ENCODE results near the gene SERPINA4.
"Not testable (repeated sequence)": the region's sequence is repeated elsewhere in the genome, so short reads cannot be mapped to it uniquely, and the experiment has no call there.

The SERPINA4 gene

GRCh38 chr14:94570440-94570839 is 9.2 kb downstream of the SERPINA4 start:
- DNase-seq, result no peak

- no peak for DNase-seq
These were observed 10.2 kb downstream of the SERPINA4 start for GRCh38 chr14:94571395-94571794.

GRCh38 chr14:94571950-94572349 is 10.7 kb downstream of the SERPINA4 start:
- DNase-seq, result no peak

- no peak for DNase-seq
These were observed 11.5 kb downstream of the SERPINA4 start for GRCh38 chr14:94572637-94573303.

GRCh38 chr14:94573475-94574277 is 12.4 kb downstream of the SERPINA4 start:
- DNase-seq, result no peak

GRCh38 chr14:94574336-94574735 is 13.1 kb downstream of the SERPINA4 start:
- DNase-seq, result no peak

- DNase-seq, result no peak
These were observed 14.7 kb downstream of the SERPINA4 start for GRCh38 chr14:94575730-94576585.

- not testable (repeated sequence) for DNase-seq
These were observed 16.2 kb downstream of the SERPINA4 start for GRCh38 chr14:94577472-94577871.

- DNase-seq, result no peak
These were observed 17.5 kb downstream of the SERPINA4 start for GRCh38 chr14:94578712-94579111.

GRCh38 chr14:94581127-94581999 is 20.1 kb downstream of the SERPINA4 start, which contains the start of gene SERPINA5:
TSS of gene SERPINA5 (plus strand) at chr14:94581426. CDS start at chr14:94587363, 5,937 bp downstream.
- DNase-seq, result no peak

GRCh38 chr14:94582199-94582750 is 21.0 kb downstream of the SERPINA4 start:
- no peak for DNase-seq

GRCh38 chr14:94582851-94583250 is 21.6 kb downstream of the SERPINA4 start:
- DNase-seq, result no peak

GRCh38 chr14:94583557-94583956 is 22.3 kb downstream of the SERPINA4 start:
- no peak for DNase-seq

- no peak for DNase-seq
These were observed 23.5 kb downstream of the SERPINA4 start for GRCh38 chr14:94584591-94585280.

GRCh38 chr14:94586635-94587034 is 25.4 kb downstream of the SERPINA4 start:
- no peak for DNase-seq

- DNase-seq, result no peak
These were observed 27.1 kb downstream of the SERPINA4 start for GRCh38 chr14:94588311-94588710.

- DNase-seq, result no peak
These were observed 29.8 kb downstream of the SERPINA4 start for GRCh38 chr14:94591073-94591472.

- DNase-seq, result no peak
These were observed 30.6 kb downstream of the SERPINA4 start for GRCh38 chr14:94591871-94592270.

GRCh38 chr14:94592457-94592856 is 31.2 kb downstream of the SERPINA4 start:
- no peak for DNase-seq

GRCh38 chr14:94593376-94593748 is 32.1 kb downstream of the SERPINA4 start:
- no peak for DNase-seq

GRCh38 chr14:94593749-94594431 is 32.6 kb downstream of the SERPINA4 start:
- no peak for DNase-seq

Data from T-helper 1 cell (primary cell).